ENCODE data around the gene EPHA2. TPM values are rescaled to one million over a fixed set of nuclear protein-coding genes. Genes with fewer than 3 reads are reported as not detected.

Gene EPHA2
- total and polyA plus RNA-seq, 3 donors from 2014 or later: 5.1 to 14.1 (median 5.7) TPM

DNA sequence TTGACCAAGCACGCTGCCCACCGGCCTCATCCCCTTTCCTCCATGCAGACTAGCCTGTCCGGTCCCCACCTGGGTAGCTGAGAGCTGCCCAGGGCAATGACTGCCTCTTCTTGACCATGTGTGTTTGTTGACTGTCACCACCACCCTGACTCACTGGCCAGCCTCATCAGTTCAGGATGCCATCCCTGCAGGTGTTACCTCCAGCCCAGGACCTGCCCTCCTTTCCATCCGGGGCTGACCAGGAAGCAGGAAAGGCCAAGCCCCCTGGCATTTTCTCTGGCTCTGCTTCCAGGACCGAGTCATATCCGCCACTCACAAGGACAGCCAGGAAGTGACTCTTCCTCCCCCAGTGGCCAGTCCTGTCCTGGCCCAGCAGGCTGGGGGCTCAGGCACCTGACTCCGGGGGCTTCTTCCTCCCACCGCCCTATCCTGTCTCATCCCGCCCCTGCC lies 17.1 kb downstream of the EPHA2 start:
- Histone ChIP-seq H3K27ac (no peak overlapping the region), H3K9me3 (no peaks in the 10 kb centered on the region), H3K4me3 (no peak overlapping the region), H3K27me3 (no peaks in the 10 kb centered on the region), H3K4me1 (peaks cover 35% of the 10 kb centered on the region), H3K36me3 (ENCODE audit: low read depth, missing control alignments) (no peaks in the 10 kb centered on the region)
- WGBS, 2 donors: 80 to 84% methylated on average over 9 of the region's 9 CpGs
- TF ChIP-seq, protein P1, sequence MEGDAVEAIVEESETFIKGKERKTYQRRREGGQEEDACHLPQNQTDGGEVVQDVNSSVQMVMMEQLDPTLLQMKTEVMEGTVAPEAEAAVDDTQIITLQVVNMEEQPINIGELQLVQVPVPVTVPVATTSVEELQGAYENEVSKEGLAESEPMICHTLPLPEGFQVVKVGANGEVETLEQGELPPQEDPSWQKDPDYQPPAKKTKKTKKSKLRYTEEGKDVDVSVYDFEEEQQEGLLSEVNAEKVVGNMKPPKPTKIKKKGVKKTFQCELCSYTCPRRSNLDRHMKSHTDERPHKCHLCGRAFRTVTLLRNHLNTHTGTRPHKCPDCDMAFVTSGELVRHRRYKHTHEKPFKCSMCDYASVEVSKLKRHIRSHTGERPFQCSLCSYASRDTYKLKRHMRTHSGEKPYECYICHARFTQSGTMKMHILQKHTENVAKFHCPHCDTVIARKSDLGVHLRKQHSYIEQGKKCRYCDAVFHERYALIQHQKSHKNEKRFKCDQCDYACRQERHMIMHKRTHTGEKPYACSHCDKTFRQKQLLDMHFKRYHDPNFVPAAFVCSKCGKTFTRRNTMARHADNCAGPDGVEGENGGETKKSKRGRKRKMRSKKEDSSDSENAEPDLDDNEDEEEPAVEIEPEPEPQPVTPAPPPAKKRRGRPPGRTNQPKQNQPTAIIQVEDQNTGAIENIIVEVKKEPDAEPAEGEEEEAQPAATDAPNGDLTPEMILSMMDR (IDR thresholded peaks at IDR 0.05): no peak
- no peak for TF ChIP-seq POLR2A (IDR thresholded peaks at IDR 0.05)
- intact Hi-C loops (cut with DNase I; ENCODE audit: low total_unique reads): no loop called here
- no peak for DNase-seq

DNA sequence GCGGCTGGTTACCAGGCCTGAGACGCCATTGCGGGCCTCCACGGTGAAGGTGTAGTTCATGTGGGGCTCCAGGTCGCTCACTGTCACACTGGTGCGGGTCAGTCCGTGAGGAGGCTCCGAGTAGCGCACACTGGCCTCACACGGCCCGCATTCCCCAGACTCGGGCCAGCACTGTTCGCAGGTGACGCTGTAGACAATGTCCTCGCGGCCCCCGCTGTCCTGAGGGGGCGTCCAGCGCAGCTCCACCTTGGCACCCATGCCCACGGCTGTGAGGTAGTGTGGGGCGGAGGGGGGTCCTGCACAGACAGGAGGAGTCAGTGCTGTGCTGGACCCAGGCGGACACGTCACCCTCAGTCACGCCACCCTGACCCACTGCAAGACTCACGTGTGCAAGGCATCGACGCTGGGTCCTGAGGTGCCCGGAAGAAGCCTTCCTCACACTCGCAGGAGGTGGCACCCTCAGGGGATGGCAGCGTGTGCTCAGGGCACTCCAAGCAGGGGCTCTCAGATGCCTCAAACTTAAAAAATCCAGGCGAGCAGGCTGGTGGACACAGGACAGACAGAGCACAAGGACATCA lies 17.9 kb downstream of the EPHA2 start:
- Histone ChIP-seq H3K4me1 (peaks cover 29% of the 10 kb centered on the region), H3K36me3 (ENCODE audit: low read depth, missing control alignments) (no peaks in the 10 kb centered on the region), H3K4me3 (no peak overlapping the region), H3K9me3 (no peaks in the 10 kb centered on the region), H3K27ac (no peak overlapping the region), H3K27me3 (no peaks in the 10 kb centered on the region)
- DNase-seq: no peak
- intact Hi-C loops (cut with DNase I; ENCODE audit: low total_unique reads): no loop called here
- 91 to 94% methylated on average over 13 to 31 of the region's 31 CpGs for WGBS, 2 donors
- TF ChIP-seq POLR2A (IDR thresholded peaks at IDR 0.05): no peak
- TF ChIP-seq, protein P1 (IDR thresholded peaks at IDR 0.05): no peak

DNA sequence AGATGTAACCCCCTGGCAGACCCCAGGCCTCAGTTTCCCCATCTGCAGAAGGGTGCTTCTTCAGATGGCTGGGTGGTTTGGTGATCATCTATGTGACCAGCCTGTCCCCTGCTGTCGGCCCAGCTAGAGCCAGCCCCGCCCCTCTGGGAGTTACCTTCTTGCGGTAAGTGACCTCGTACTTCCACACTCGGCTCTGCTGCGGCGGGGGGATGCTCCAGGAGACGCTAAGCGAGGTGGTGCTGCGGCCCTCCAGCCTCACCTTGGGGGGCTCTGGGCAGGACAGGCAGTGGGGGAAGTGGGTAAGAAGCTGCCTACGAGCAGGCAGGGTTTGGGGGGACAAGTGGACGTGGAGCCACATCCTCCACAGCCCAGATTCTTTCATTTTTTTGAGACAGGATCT lies 20.4 kb downstream of the EPHA2 start:
- Histone ChIP-seq H3K27ac (no peak overlapping the region), H3K36me3 (ENCODE audit: low read depth, missing control alignments) (no peaks in the 10 kb centered on the region), H3K4me3 (no peak overlapping the region), H3K27me3 (no peaks in the 10 kb centered on the region), H3K4me1 (peaks cover 14% of the 10 kb centered on the region), H3K9me3 (no peaks in the 10 kb centered on the region)
- no peak for DNase-seq
- TF ChIP-seq, protein P1 (IDR thresholded peaks at IDR 0.05): no peak
- no peak for TF ChIP-seq POLR2A (IDR thresholded peaks at IDR 0.05)
- intact Hi-C loops (cut with DNase I; ENCODE audit: low total_unique reads): no loop called here
- WGBS, 2 donors: 88 to 96% methylated on average over 8 to 12 of the region's 12 CpGs

DNA sequence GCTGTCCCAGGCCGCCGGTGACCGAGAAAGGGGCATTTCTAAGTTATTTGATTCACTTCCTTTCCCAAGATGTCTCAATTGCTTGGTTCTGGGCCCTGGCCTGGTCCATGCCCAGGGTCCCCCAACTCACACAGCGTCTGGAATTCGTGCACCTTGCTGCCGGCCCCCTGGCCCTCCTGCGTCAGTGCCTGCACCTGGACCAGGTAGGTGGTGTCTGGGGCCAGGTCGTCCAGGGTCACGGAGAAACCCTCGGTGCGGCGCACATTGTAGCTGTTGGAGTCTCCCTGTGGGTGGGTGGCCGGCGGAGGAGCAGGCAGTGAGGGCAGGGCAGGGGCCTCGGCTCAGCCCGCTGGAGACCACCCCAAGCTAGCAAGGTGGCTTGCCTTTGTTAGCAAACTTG lies 21.0 kb downstream of the EPHA2 start:
- DNase-seq: no peak
- intact Hi-C loops (cut with DNase I; ENCODE audit: low total_unique reads): no loop called here
- Histone ChIP-seq H3K4me1 (peaks cover 9% of the 10 kb centered on the region), H3K27ac (no peak overlapping the region), H3K36me3 (ENCODE audit: low read depth, missing control alignments) (no peaks in the 10 kb centered on the region), H3K9me3 (no peaks in the 10 kb centered on the region), H3K4me3 (no peak overlapping the region), H3K27me3 (no peaks in the 10 kb centered on the region)
- 93 to 96% methylated on average over 12 to 16 of the region's 16 CpGs for WGBS, 2 donors
- TF ChIP-seq, protein P1 (IDR thresholded peaks at IDR 0.05): no peak
- no peak for TF ChIP-seq POLR2A (IDR thresholded peaks at IDR 0.05)

Data from testis (tissue), 3 donors.